IPS-18a (cell line): ENCODE results near the gene CDH4.

Source experiments
- H3K27ac ChIP-seq: one replicate; pipeline ENCODE4 v1.5.1; 2013; ENCODE audit warnings: low read length
- H3K27me3 ChIP-seq: one replicate; pipeline ENCODE4 v1.6.1; 2013; ENCODE audit warnings: mild to moderate bottlenecking, low read length; ENCODE audit not compliant: control insufficient read depth, insufficient read depth
- H3K36me3 ChIP-seq: one replicate; pipeline ENCODE4 v1.6.1; 2013; ENCODE audit warnings: low read depth, low read length; ENCODE audit not compliant: control insufficient read depth
- H3K4me1 ChIP-seq: one replicate; pipeline ENCODE4 v1.6.1; 2013; ENCODE audit warnings: low read depth, low read length; ENCODE audit not compliant: control insufficient read depth
- H3K4me3 ChIP-seq: one replicate; pipeline ENCODE4 v1.5.1; 2013; ENCODE audit warnings: low read length
- H3K9ac ChIP-seq: one replicate; pipeline ENCODE4 v1.6.1; 2013; ENCODE audit warnings: mild to moderate bottlenecking, low read length, moderate library complexity
- H3K9me3 ChIP-seq: one replicate; pipeline ENCODE4 v1.6.1; 2013; ENCODE audit warnings: low read depth, low read length; ENCODE audit not compliant: control insufficient read depth

Gene CDH4

DNA sequence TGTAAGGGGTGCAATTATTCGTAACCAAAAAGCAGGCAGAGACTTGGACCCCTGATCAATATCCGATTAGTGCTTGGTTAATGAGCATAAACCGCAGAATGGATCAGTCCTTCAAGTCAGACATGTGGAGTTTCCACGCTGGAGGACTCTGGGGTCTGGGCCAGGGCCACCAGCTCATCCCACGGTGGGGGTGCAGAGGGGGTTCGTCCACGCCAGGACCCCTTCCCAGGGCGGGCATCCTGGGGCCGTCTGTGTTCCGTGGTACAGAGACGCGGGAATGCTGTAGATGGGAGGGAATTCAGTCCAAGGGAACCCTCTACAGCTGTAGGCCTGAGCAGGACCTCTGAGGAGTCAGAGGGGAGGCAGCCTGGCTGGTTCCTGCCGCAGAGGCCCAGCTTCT lies 615.9 kb downstream of the CDH4 start:
- Histone ChIP-seq H3K9me3 (peaks cover 5% of the 10 kb centered on the region), H3K4me1 (no peaks in the 10 kb centered on the region), H3K27me3 (peaks cover 5% of the 10 kb centered on the region)

DNA sequence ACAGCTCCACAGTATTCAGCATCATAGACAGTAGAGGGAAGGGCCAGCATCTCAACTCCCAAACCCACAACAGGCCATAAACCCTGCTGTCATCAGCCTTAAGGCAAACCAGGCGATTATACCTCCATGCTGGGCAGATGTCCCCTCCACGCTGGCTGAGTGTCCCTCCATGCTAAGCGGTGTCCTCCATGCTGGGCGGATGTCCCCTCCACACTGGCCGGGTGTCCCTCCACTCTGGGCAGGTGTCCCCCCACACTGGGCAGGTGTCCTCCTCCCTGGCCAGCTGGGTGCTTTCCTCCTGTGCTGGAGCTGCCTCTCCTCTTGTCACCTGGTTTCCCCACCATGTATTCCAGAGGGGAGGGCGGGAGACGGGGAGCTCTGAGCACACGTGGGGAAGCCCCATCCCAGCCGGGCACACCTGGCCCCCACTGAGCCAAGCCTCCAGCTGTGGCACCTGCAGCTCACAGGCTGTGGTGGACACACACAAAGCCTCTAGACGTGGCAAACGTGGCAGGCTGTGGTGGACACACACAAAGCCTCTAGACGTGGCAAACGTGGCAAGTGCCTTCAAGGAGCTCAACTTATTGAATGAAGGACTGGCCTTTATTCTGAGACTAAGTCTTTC lies 616.5 kb downstream of the CDH4 start:
- Histone ChIP-seq H3K27me3 (peaks cover 5% of the 10 kb centered on the region), H3K27ac (no peak overlapping the region), H3K4me3 (no peak overlapping the region), H3K9me3 (peaks cover 5% of the 10 kb centered on the region), H3K36me3 (no peaks in the 10 kb centered on the region), H3K4me1 (no peaks in the 10 kb centered on the region), H3K9ac (no peak overlapping the region)

More for the DNA sequence above, 615.9 kb downstream of the CDH4 start:
- Histone ChIP-seq H3K27ac (no peak overlapping the region), H3K4me3 (no peak overlapping the region), H3K36me3 (no peaks in the 10 kb centered on the region), H3K9ac (no peak overlapping the region)

DNA sequence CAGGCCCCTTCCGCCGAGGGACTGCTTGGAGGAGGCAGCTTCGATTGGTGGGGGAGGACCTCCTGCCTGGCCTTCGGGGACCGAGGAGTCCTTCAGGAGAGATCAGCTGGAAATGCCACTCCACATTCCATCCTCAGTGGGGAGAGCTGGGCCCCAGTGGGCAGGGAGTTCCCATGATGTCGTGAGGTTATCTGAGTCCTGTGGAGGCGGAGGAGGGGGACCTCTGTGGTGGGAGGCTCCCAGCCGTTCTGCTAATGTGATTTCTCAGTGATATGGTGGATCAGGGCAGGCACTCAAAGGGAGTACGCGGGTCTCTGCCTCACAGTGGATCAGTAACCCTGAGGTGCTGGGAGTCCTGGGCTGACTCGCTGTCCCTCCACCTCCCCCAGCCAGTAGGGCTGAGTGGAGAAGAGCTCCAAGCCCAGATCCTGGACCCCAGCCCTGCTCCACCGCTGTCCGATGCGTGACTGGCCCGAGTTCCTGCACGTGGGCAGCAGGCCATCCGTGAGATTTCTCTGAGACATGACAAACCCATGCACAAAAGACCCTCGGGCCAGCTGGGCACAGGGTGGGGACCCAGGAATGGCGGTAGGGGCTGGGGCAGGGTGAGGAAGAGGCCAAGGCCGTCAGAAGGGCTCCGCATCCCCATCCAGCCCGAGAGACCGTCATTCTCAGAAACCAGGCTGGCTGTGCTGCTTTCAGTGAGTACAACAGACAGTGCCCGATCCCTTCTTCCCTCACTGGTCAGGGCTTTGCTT lies 617.9 kb downstream of the CDH4 start:
- H3K27ac ChIP-seq, result no peak overlapping the region
- peaks cover 5% of the 10 kb centered on the region for H3K27me3 ChIP-seq

GRCh38 chr20:61871160-61871559 lies 619.1 kb downstream of the CDH4 start:
- no peaks in the 10 kb centered on the region for H3K36me3 ChIP-seq
- no peak overlapping the region for H3K9ac ChIP-seq
- H3K27ac ChIP-seq, result no peak overlapping the region
- peaks cover 5% of the 10 kb centered on the region for H3K9me3 ChIP-seq
- H3K27me3 ChIP-seq, result peaks cover 2% of the 10 kb centered on the region
- H3K4me3 ChIP-seq, result no peak overlapping the region
- H3K4me1 ChIP-seq, result no peaks in the 10 kb centered on the region

More for the DNA sequence above, 617.9 kb downstream of the CDH4 start:
- Histone ChIP-seq H3K36me3 (no peaks in the 10 kb centered on the region), H3K4me3 (no peak overlapping the region), H3K4me1 (no peaks in the 10 kb centered on the region), H3K9me3 (peaks cover 5% of the 10 kb centered on the region), H3K9ac (no peak overlapping the region)

GRCh38 chr20:61871913-61872312 lies 619.9 kb downstream of the CDH4 start:
- no peak overlapping the region for H3K9ac ChIP-seq
- no peaks in the 10 kb centered on the region for H3K4me1 ChIP-seq
- H3K9me3 ChIP-seq, result peaks cover 5% of the 10 kb centered on the region
- no peaks in the 10 kb centered on the region for H3K36me3 ChIP-seq
- no peaks in the 10 kb centered on the region for H3K27me3 ChIP-seq
- no peak overlapping the region for H3K4me3 ChIP-seq
- no peak overlapping the region for H3K27ac ChIP-seq

DNA sequence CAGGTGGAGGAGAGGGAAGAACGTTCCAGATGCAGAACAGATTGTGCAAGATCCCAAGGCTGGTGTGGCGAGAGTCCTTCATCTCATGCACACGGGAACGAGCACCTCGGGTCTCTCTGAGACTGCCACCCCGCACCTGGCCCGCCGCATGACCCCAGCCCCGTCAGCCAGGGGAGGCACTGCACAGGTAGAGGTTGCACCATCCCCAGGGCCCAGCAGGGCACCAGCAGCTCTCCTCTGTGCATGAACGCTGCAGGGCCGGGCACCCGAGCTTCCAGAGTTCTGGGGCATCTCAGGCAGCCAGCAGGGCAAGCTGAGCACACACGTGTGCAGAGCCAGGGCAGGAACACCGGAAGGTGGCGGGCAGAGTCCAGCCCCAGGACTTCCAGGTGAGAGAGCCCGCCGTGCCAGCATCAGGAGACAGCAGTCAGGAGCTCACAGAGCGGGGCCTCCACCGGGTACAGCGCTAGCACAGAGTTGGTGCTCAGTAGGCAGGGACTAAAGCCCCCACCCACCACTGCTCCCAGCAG lies 620.4 kb downstream of the CDH4 start:
- H3K36me3 ChIP-seq, result no peaks in the 10 kb centered on the region
- H3K27me3 ChIP-seq, result no peaks in the 10 kb centered on the region
- no peak overlapping the region for H3K9ac ChIP-seq
- H3K9me3 ChIP-seq, result peaks cover 5% of the 10 kb centered on the region
- no peaks in the 10 kb centered on the region for H3K4me1 ChIP-seq
- H3K4me3 ChIP-seq, result no peak overlapping the region
- no peak overlapping the region for H3K27ac ChIP-seq

DNA sequence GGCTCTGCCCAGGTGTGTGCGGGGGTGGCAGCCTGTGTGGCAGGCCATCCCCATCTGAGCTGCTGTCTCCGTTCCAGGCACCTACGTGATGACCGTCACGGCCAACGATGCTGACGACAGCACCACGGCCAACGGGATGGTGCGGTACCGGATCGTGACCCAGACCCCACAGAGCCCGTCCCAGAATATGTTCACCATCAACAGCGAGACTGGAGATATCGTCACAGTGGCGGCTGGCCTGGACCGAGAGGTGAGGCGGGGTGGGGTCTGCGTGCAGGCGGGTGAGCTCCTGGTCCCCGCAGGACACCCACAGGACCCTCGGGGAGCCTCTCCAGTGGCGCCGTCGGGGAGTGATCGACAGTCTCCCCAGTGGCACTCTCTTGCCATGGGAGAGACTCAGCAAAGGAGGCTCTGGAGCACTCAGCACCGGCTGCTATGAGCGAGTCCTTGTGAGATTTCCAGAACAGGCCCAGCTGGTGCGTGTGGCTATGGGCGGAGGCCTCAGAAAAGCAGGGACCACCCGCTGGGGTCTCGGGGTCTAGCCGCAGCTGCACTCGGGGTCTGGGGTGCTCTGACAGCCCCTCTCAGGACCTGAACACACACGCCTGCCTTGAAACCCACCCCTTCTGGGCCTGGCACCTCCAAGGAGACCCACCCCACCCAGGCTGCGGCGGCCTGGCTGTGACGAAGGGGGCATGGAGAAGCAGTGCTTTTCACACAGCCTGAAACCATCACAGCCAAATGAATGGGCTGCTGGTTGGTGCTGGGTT lies 621.8 kb downstream of the CDH4 start:
- H3K9ac ChIP-seq, result no peak overlapping the region
- no peak overlapping the region for H3K4me3 ChIP-seq
- H3K36me3 ChIP-seq, result no peaks in the 10 kb centered on the region
- H3K4me1 ChIP-seq, result no peaks in the 10 kb centered on the region
- no peak overlapping the region for H3K27ac ChIP-seq
- H3K27me3 ChIP-seq, result no peaks in the 10 kb centered on the region
- peaks cover 5% of the 10 kb centered on the region for H3K9me3 ChIP-seq

- no peak overlapping the region for H3K27ac ChIP-seq
- H3K36me3 ChIP-seq, result no peaks in the 10 kb centered on the region
- H3K27me3 ChIP-seq, result no peaks in the 10 kb centered on the region
- no peak overlapping the region for H3K4me3 ChIP-seq
- H3K9ac ChIP-seq, result no peak overlapping the region
- H3K9me3 ChIP-seq, result peaks cover 5% of the 10 kb centered on the region
- H3K4me1 ChIP-seq, result no peaks in the 10 kb centered on the region
Observed at GRCh38 chr20:61874421-61875068, 622.5 kb downstream of the CDH4 start.

GRCh38 chr20:61875221-61875885 lies 623.3 kb downstream of the CDH4 start:
- Histone ChIP-seq H3K27ac (no peak overlapping the region), H3K4me3 (no peak overlapping the region), H3K4me1 (no peaks in the 10 kb centered on the region), H3K9me3 (peaks cover 5% of the 10 kb centered on the region), H3K9ac (no peak overlapping the region), H3K27me3 (no peaks in the 10 kb centered on the region), H3K36me3 (no peaks in the 10 kb centered on the region)

GRCh38 chr20:61875996-61876395 lies 623.9 kb downstream of the CDH4 start:
- H3K4me3 ChIP-seq, result no peak overlapping the region
- H3K4me1 ChIP-seq, result no peaks in the 10 kb centered on the region
- H3K9me3 ChIP-seq, result peaks cover 5% of the 10 kb centered on the region
- no peak overlapping the region for H3K9ac ChIP-seq
- no peak overlapping the region for H3K27ac ChIP-seq
- H3K27me3 ChIP-seq, result no peaks in the 10 kb centered on the region
- H3K36me3 ChIP-seq, result no peaks in the 10 kb centered on the region
